CD4-positive, alpha-beta memory T cell (primary cell): ENCODE data around the gene CFP. TPM values are rescaled to one million over a fixed set of nuclear protein-coding genes. Genes with fewer than 3 reads are reported as not detected.
A peak's percentile ranks its signal among the peaks of the same experiment; 100 is the strongest.

ENCODE experiments used
- CTCF ChIA-PET: fragments of 350-600 bp; sonication (Branson Sonifier 250); formaldehyde crosslinking; loops from one replicate; lab custom pipeline; 2021; ENCODE audit warnings: inconsistent platforms; ENCODE audit not compliant: partially characterized antibody; lab: Charles Lee
- POLR2A ChIA-PET: fragments of 350-600 bp; sonication (Branson Sonifier 250); formaldehyde crosslinking; loops from one replicate; lab custom pipeline; 2021; ENCODE audit not compliant: partially characterized antibody; lab: Charles Lee
- DNase-seq, 5 donors: peaks; one replicate each; pipeline versions ENCODE4 v3.0.0 to v3.0.0-alpha.2; 2020 to 2022; ENCODE audit warnings: mixed read lengths in 1 of 5
- H3K27ac ChIP-seq: one replicate; pipeline ENCODE4 v1.7.0; 2013; ENCODE audit warnings: low read depth, low read length
- H3K27me3 ChIP-seq: 2 replicates; pipeline ENCODE4 v1.7.0; 2013; ENCODE audit warnings: mild to moderate bottlenecking, low read length, moderate library complexity; ENCODE audit not compliant: insufficient read depth
- H3K36me3 ChIP-seq: 2 replicates; pipeline ENCODE4 v1.7.0; 2013; ENCODE audit warnings: mild to moderate bottlenecking, low read length, moderate library complexity; ENCODE audit not compliant: insufficient read depth
- H3K4me1 ChIP-seq: 2 replicates; pipeline ENCODE4 v1.7.0; 2013; ENCODE audit warnings: mild to moderate bottlenecking, low read length, moderate library complexity; ENCODE audit not compliant: insufficient read depth
- H3K4me3 ChIP-seq, 2 donors: one replicate each; pipeline ENCODE4 v1.7.0; 2013; ENCODE audit warnings: low read length in 2 of 2, mild to moderate bottlenecking in 1 of 2
- H3K9me3 ChIP-seq, 2 donors: one replicate each; pipeline ENCODE4 v1.7.0; 2013; ENCODE audit warnings: low read length in 2 of 2, control low read depth in 1 of 2; ENCODE audit not compliant: control insufficient read depth in 1 of 2
- H3K27ac Mint-ChIP-seq, 7 donors: one replicate each; pipeline ENCODE4 v1.8.0; 2020 to 2021; ENCODE audit warnings: mixed read lengths in 7 of 7, mild to moderate bottlenecking in 6 of 7, inconsistent platforms in 3 of 7, moderate library complexity in 3 of 7
- H3K27me3 Mint-ChIP-seq, 2 donors: one replicate each; pipeline ENCODE4 v1.8.0; 2020 to 2021; ENCODE audit warnings: mixed read lengths in 2 of 2
- H3K36me3 Mint-ChIP-seq, 2 donors: one replicate each; pipeline ENCODE4 v1.8.0; 2020 to 2021; ENCODE audit warnings: mixed read lengths in 2 of 2, inconsistent platforms in 1 of 2, mild to moderate bottlenecking in 1 of 2
- H3K4me1 Mint-ChIP-seq, 4 donors: one replicate each; pipeline ENCODE4 v1.8.0; 2020 to 2021; ENCODE audit warnings: mixed read lengths in 4 of 4, mild to moderate bottlenecking in 1 of 4
- H3K4me3 Mint-ChIP-seq, 8 donors: one replicate each; pipeline ENCODE4 v1.8.0; 2020 to 2021; ENCODE audit warnings: mixed read lengths in 8 of 8, mild to moderate bottlenecking in 7 of 8, moderate library complexity in 6 of 8, inconsistent platforms in 3 of 8
- H3K9me3 Mint-ChIP-seq, 8 donors: one replicate each; pipeline ENCODE4 v1.8.0; 2020 to 2021; ENCODE audit warnings: mixed read lengths in 8 of 8, mild to moderate bottlenecking in 5 of 8, inconsistent platforms in 3 of 8, moderate library complexity in 1 of 8
- intact Hi-C: fragments of 100-400 bp; cut with micrococcal nuclease; formaldehyde crosslinking; loops from one replicate; pipeline ENCODE4 v1.15.1; 2023
- polyA plus RNA-seq, 2 donors: library from polyadenylated mRNA; unstranded; fragments of 300-500 nt; fragmentation: Illumina TruSeq; gene quantifications; one replicate each; pipeline ENCODE4 v1.2.3, GENCODE V29; 2021
- total RNA-seq, 2 experiments: library from RNA; stranded (reverse); gene quantifications; one replicate each; pipeline ENCODE4 v1.2.3, GENCODE V29; 2021

The CFP gene
- total and polyA plus RNA-seq, 4 experiments from 2014 or later, result 13.5 to 29.0 (median 22.4) TPM

GRCh38 chrX:47649781-47650163 is 20.0 kb upstream of the CFP start:
- DNase-seq, result no peak
- H3K4me1 ChIP-seq, result peaks cover 33% of the 10 kb centered on the region
- Mint-ChIP-seq H3K4me1 (peaks cover 34 to 45% (median 39%) of the 10 kb centered on the region in 4 donors), H3K27ac (peak overlapping the region; percentile 85 to 97 (median 87)), H3K9me3 (no peaks in the 10 kb centered on the region), H3K27me3 (no peaks in the 10 kb centered on the region), H3K4me3 (peak overlapping the region; percentile 85 to 94 (median 88)), H3K36me3 (peaks cover 4 to 56% of the 10 kb centered on the region in 2 donors)
- H3K9me3 ChIP-seq, result no peaks in the 10 kb centered on the region
- H3K36me3 ChIP-seq, result peaks cover 7% of the 10 kb centered on the region
- no peaks in the 10 kb centered on the region for H3K27me3 ChIP-seq
- POLR2A ChIA-PET, result interaction anchor here (1.0 to 2.7 kb wide), 9 partner anchors 8 to 924 kb away, joined by 3 to 14 read pairs (median 7); partner anchors contain the start of genes ARAF, CFP, RBM3 and TIMP1
- H3K27ac ChIP-seq, result peak overlapping the region; percentile 74
- intact Hi-C loops, result loop anchor here (1.0 to 10.0 kb wide), 7 partner anchors 9 to 504 kb away; partner anchors contain the start of genes ARAF, CDK16, RBM10 and UBA1
- CTCF ChIA-PET, result interaction anchor here (0.6 to 1.5 kb wide), 4 partner anchors 9 to 1939 kb away, joined by 3 to 4 read pairs (median 4); no protein-coding TSS in a partner anchor
- H3K4me3 ChIP-seq, result peak overlapping the region in 1 of 2 donors; percentile 69

GRCh38 chrX:47649271-47649670 is 19.5 kb upstream of the CFP start:
- no peak for DNase-seq
- Histone ChIP-seq H3K27me3 (no peaks in the 10 kb centered on the region), H3K9me3 (no peaks in the 10 kb centered on the region), H3K4me3 (peak overlapping the region in 1 of 2 donors; percentile 38), H3K4me1 (peaks cover 33% of the 10 kb centered on the region), H3K36me3 (peaks cover 7% of the 10 kb centered on the region), H3K27ac (peak overlapping the region; percentile 49)
- no peaks in the 10 kb centered on the region for H3K27me3 Mint-ChIP-seq
- H3K9me3 Mint-ChIP-seq, result no peaks in the 10 kb centered on the region
- intact Hi-C loops, result no loop called here
- POLR2A ChIA-PET, result interaction anchor here (0.9 to 2.7 kb wide), 6 partner anchors 19 to 925 kb away, joined by 4 to 14 read pairs (median 7); partner anchors contain the start of genes ARAF, CFP, RBM3 and TIMP1
- CTCF ChIA-PET, result no interaction called here
- peaks cover 38 to 50% (median 44%) of the 10 kb centered on the region in 4 donors for H3K4me1 Mint-ChIP-seq
- peak overlapping the region; percentile 85 to 94 (median 88) for H3K4me3 Mint-ChIP-seq
- peaks cover 4 to 57% of the 10 kb centered on the region in 2 donors for H3K36me3 Mint-ChIP-seq
- peak overlapping the region; percentile 79 to 93 (median 87) for H3K27ac Mint-ChIP-seq

- Histone ChIP-seq H3K4me1 (peaks cover 33% of the 10 kb centered on the region), H3K9me3 (no peaks in the 10 kb centered on the region), H3K27me3 (no peaks in the 10 kb centered on the region), H3K27ac (no peak overlapping the region), H3K4me3 (no peak overlapping the region), H3K36me3 (peaks cover 5% of the 10 kb centered on the region)
- Mint-ChIP-seq H3K4me1 (peaks cover 41 to 55% (median 47%) of the 10 kb centered on the region in 4 donors), H3K27me3 (no peaks in the 10 kb centered on the region), H3K36me3 (peaks cover 0 to 53% of the 10 kb centered on the region in 2 donors), H3K27ac (peak overlapping the region; percentile 14 to 87 (median 65)), H3K9me3 (no peaks in the 10 kb centered on the region), H3K4me3 (peak overlapping the region; percentile 54 to 94 (median 87))
- no peak for DNase-seq
- intact Hi-C loops, result no loop called here
- POLR2A ChIA-PET, result interaction anchor here (0.8 to 2.6 kb wide), 3 partner anchors 18 to 454 kb away, joined by 3 to 9 read pairs (median 4); partner anchors contain the start of gene CFP
- CTCF ChIA-PET, result interaction anchor here (1.0 to 1.5 kb wide), 2 partner anchors 66 to 110 kb away, joined by 3 read pairs; partner anchors contain the start of gene TIMP1
Observed at GRCh38 chrX:47648376-47648775, 18.6 kb upstream of the CFP start.

GRCh38 chrX:47646636-47647035 is 16.9 kb upstream of the CFP start:
- Mint-ChIP-seq H3K36me3 (peaks cover 0 to 44% of the 10 kb centered on the region in 2 donors), H3K4me3 (peak overlapping the region in 1 of 8 donors; percentile 57), H3K27me3 (no peaks in the 10 kb centered on the region), H3K9me3 (no peaks in the 10 kb centered on the region), H3K27ac (peak overlapping the region in 3 of 7 donors; percentile 2 to 46 (median 17)), H3K4me1 (peaks cover 40 to 55% (median 47%) of the 10 kb centered on the region in 4 donors)
- Histone ChIP-seq H3K27ac (no peak overlapping the region), H3K36me3 (peaks cover 8% of the 10 kb centered on the region), H3K4me3 (no peak overlapping the region), H3K27me3 (no peaks in the 10 kb centered on the region), H3K9me3 (no peaks in the 10 kb centered on the region), H3K4me1 (peaks cover 33% of the 10 kb centered on the region)
- CTCF ChIA-PET, result interaction anchor here (0.7 to 1.2 kb wide), 2 partner anchors 18 to 84 kb away, joined by 3 read pairs; no protein-coding TSS in a partner anchor
- POLR2A ChIA-PET, result interaction anchor here (2.6 kb wide), 1 partner anchor 16 kb away, joined by 9 read pairs; the partner anchor contains the start of gene CFP
- no peak for DNase-seq
- intact Hi-C loops, result no loop called here

GRCh38 chrX:47645530-47645929 is 15.8 kb upstream of the CFP start:
- peaks cover 12% of the 10 kb centered on the region for H3K36me3 ChIP-seq
- ChIA-PET CTCF (interaction anchor here (1.2 kb wide), 1 partner anchor 15 kb away, joined by 6 read pairs; no protein-coding TSS in a partner anchor), POLR2A (no interaction called here)
- H3K36me3 Mint-ChIP-seq, result peaks cover 0 to 41% of the 10 kb centered on the region in 2 donors
- intact Hi-C loops, result no loop called here
- H3K9me3 ChIP-seq, result no peaks in the 10 kb centered on the region
- H3K4me3 Mint-ChIP-seq, result no peak overlapping the region
- H3K4me3 ChIP-seq, result no peak overlapping the region
- H3K27me3 Mint-ChIP-seq, result no peaks in the 10 kb centered on the region
- peaks cover 26% of the 10 kb centered on the region for H3K4me1 ChIP-seq
- no peaks in the 10 kb centered on the region for H3K9me3 Mint-ChIP-seq
- DNase-seq, result no peak
- no peak overlapping the region for H3K27ac ChIP-seq
- no peaks in the 10 kb centered on the region for H3K27me3 ChIP-seq
- peaks cover 34 to 45% (median 39%) of the 10 kb centered on the region in 4 donors for H3K4me1 Mint-ChIP-seq
- H3K27ac Mint-ChIP-seq, result peak overlapping the region in 2 of 7 donors; percentile 53

- Mint-ChIP-seq H3K27me3 (no peaks in the 10 kb centered on the region), H3K4me3 (peak overlapping the region in 3 of 8 donors; percentile 8 to 39 (median 12)), H3K9me3 (no peaks in the 10 kb centered on the region), H3K36me3 (peaks cover 6 to 48% of the 10 kb centered on the region in 2 donors), H3K27ac (peak overlapping the region in 4 of 7 donors; percentile 1 to 72 (median 41)), H3K4me1 (peaks cover 34 to 42% (median 38%) of the 10 kb centered on the region in 4 donors)
- ChIA-PET CTCF (interaction anchor here (0.6 to 1.4 kb wide), 5 partner anchors 10 to 101 kb away, joined by 3 to 7 read pairs (median 3); no protein-coding TSS in a partner anchor), POLR2A (interaction anchor here (1.1 kb wide), 1 partner anchor 15 kb away, joined by 4 read pairs; the partner anchor contains the start of gene CFP)
- Histone ChIP-seq H3K27ac (no peak overlapping the region), H3K9me3 (no peaks in the 10 kb centered on the region), H3K4me1 (peaks cover 26% of the 10 kb centered on the region), H3K27me3 (no peaks in the 10 kb centered on the region), H3K36me3 (peaks cover 19% of the 10 kb centered on the region), H3K4me3 (no peak overlapping the region)
- intact Hi-C loops, result no loop called here
- peak in 2 of 5 donors; percentile 31 for DNase-seq
Observed at GRCh38 chrX:47644557-47645091, 14.9 kb upstream of the CFP start.
